Caco-2 (cell line): ENCODE data around the gene SLC3A2. TPM values are rescaled to one million over a fixed set of nuclear protein-coding genes. Genes with fewer than 3 reads are reported as not detected.

ENCODE experiments used
- BruUV-seq: library from RNA; stranded (reverse); fragments of 400-500 nt; replicated peaks from 2 replicates; lab custom pipeline; 2021; lab: Mats Ljungman, UMichigan
- CTCF ChIA-PET: fragments of 300-600 bp; sonication (Branson Sonifier 250); formaldehyde crosslinking; loops from one replicate; lab custom pipeline; 2022; ENCODE audit warnings: antibody characterized with exemption; lab: Charles Lee
- POLR2A ChIA-PET: fragments of 300-600 bp; sonication (Branson Sonifier 250); formaldehyde crosslinking; loops from one replicate; lab custom pipeline; 2022; ENCODE audit warnings: antibody characterized with exemption; lab: Charles Lee
- DNase-seq, 2 experiments: peaks; one replicate each; pipeline versions ENCODE4 v3.0.0 to v3.0.0-alpha.2; 2020 to 2022
- H3K27me3 ChIP-seq: replicated peaks from 2 replicates; pipeline ENCODE4 v1.6.0; 2011; ENCODE audit warnings: low read length; ENCODE audit not compliant: control insufficient read depth, insufficient read depth
- H3K36me3 ChIP-seq: 2 replicates; pipeline ENCODE4 v1.5.1; 2011; ENCODE audit warnings: low read length; ENCODE audit not compliant: control insufficient read depth, insufficient read depth
- H3K4me1 ChIP-seq: fragments of 250-450 bp; sonication (Bioruptor Pico); 2 replicates; pipeline ENCODE4 v1.5.1; 2020; ENCODE audit warnings: mild to moderate bottlenecking
- H3K4me3 ChIP-seq: 2 replicates; pipeline ENCODE4 v1.5.1; 2011; ENCODE audit warnings: low read depth, mild to moderate bottlenecking, control low read depth, low read length
- H3K9me3 ChIP-seq: fragments of 250-450 bp; sonication (Bioruptor Pico); 2 replicates; pipeline ENCODE4 v1.5.1; 2020; ENCODE audit warnings: mild to moderate bottlenecking, moderate library complexity
- H3K27ac Mint-ChIP-seq: one replicate; pipeline ENCODE4 v1.8.0; 2022; ENCODE audit warnings: mixed read lengths; ENCODE audit not compliant: unreplicated experiment
- H3K27me3 Mint-ChIP-seq: one replicate; pipeline ENCODE4 v1.8.0; 2022; ENCODE audit warnings: mixed read lengths; ENCODE audit not compliant: insufficient read depth, unreplicated experiment
- H3K36me3 Mint-ChIP-seq: one replicate; pipeline ENCODE4 v1.8.0; 2022; ENCODE audit warnings: mild to moderate bottlenecking, mixed read lengths; ENCODE audit not compliant: insufficient read depth, unreplicated experiment
- H3K4me1 Mint-ChIP-seq: one replicate; pipeline ENCODE4 v1.8.0; 2022; ENCODE audit warnings: low read depth, mixed read lengths; ENCODE audit not compliant: unreplicated experiment
- H3K4me3 Mint-ChIP-seq: one replicate; pipeline ENCODE4 v1.8.0; 2022; ENCODE audit warnings: mild to moderate bottlenecking, moderate library complexity, mixed read lengths; ENCODE audit not compliant: unreplicated experiment
- H3K9me3 Mint-ChIP-seq: one replicate; pipeline ENCODE4 v1.8.0; 2022; ENCODE audit warnings: mixed read lengths; ENCODE audit not compliant: unreplicated experiment
- CTCF ChIP-seq, 2 experiments: fragments of 200-600 bp in 1 of 2; IDR thresholded peaks; 1 replicate in 1 of 2; 2 replicates in 1 of 2; pipeline versions ENCODE4 v1.5.1 to v1.8.0; 2011 to 2022; ENCODE audit warnings: antibody characterized with exemption in 1 of 2, control low read depth in 1 of 2, inconsistent platforms in 1 of 2, low read depth in 1 of 2, low read length in 1 of 2, mild to moderate bottlenecking in 1 of 2, moderate library complexity in 1 of 2; ENCODE audit not compliant: insufficient read depth in 1 of 2, severe bottlenecking in 1 of 2, unreplicated experiment in 1 of 2
- intact Hi-C: fragments of 100-400 bp; cut with micrococcal nuclease; formaldehyde crosslinking; loops from one replicate; pipeline ENCODE4 v1.10.0; 2022; ENCODE audit not compliant: unreplicated experiment
- total RNA-seq: library from RNA; stranded (reverse); gene quantifications from 2 replicates; pipeline ENCODE4 v1.2.3, GENCODE V29; 2022

Gene SLC3A2
- total RNA-seq, 1 experiment from 2014 or later: 879 TPM

GRCh38 chr11:62888406-62888805 lies 7.7 kb downstream of the SLC3A2 start:
- Histone ChIP-seq H3K4me3 (no peak overlapping the region), H3K9me3 (no peaks in the 10 kb centered on the region), H3K27me3 (no peaks in the 10 kb centered on the region), H3K36me3 (peaks cover 22% of the 10 kb centered on the region), H3K4me1 (peaks cover 82% of the 10 kb centered on the region)
- intact Hi-C loops: no loop called here
- H3K27ac Mint-ChIP-seq: peak overlapping the region; percentile 83
- TF ChIP-seq CTCF (IDR thresholded peaks at IDR 0.05; ENCODE audit: insufficient read depth in 1 of 2, low read depth in 1 of 2, low read length in 1 of 2, severe bottlenecking in 1 of 2, unreplicated experiment in 1 of 2): no peak
- H3K4me1 Mint-ChIP-seq: peaks cover 64% of the 10 kb centered on the region
- H3K9me3 Mint-ChIP-seq: no peaks in the 10 kb centered on the region
- TSS peak; percentile 5 for BruUV-seq
- CTCF ChIA-PET: no interaction called here
- POLR2A ChIA-PET: no interaction called here
- no peak for DNase-seq
- peak overlapping the region; percentile 64 for H3K4me3 Mint-ChIP-seq
- no peaks in the 10 kb centered on the region for H3K27me3 Mint-ChIP-seq
- peaks cover 95% of the 10 kb centered on the region for H3K36me3 Mint-ChIP-seq

- BruUV-seq: no TSS peak
- no peak for TF ChIP-seq CTCF (IDR thresholded peaks at IDR 0.05; ENCODE audit: insufficient read depth in 1 of 2, low read depth in 1 of 2, low read length in 1 of 2, severe bottlenecking in 1 of 2, unreplicated experiment in 1 of 2)
- H3K27ac Mint-ChIP-seq: peak overlapping the region; percentile 83
- DNase-seq: no peak
- H3K27me3 Mint-ChIP-seq: no peaks in the 10 kb centered on the region
- Histone ChIP-seq H3K4me1 (peaks cover 75% of the 10 kb centered on the region), H3K9me3 (no peaks in the 10 kb centered on the region), H3K27me3 (no peaks in the 10 kb centered on the region), H3K36me3 (peaks cover 19% of the 10 kb centered on the region), H3K4me3 (no peak overlapping the region)
- H3K9me3 Mint-ChIP-seq: no peaks in the 10 kb centered on the region
- intact Hi-C loops: loop anchor here (1.0 kb wide), 1 partner anchor 8 kb away; no protein-coding TSS in a partner anchor
- H3K36me3 Mint-ChIP-seq: peaks cover 88% of the 10 kb centered on the region
- peak overlapping the region; percentile 64 for H3K4me3 Mint-ChIP-seq
- H3K4me1 Mint-ChIP-seq: peaks cover 57% of the 10 kb centered on the region
- ChIA-PET CTCF (interaction anchor here (0.9 to 1.9 kb wide), 5 partner anchors 8 to 135 kb away, joined by 3 to 8 read pairs (median 5); partner anchors contain the start of genes SLC3A2 and TMEM179B), POLR2A (interaction anchor here (0.8 to 1.6 kb wide), 10 partner anchors 8 to 162 kb away, joined by 4 to 18 read pairs (median 6); partner anchors contain the start of genes HNRNPUL2, POLR2G, SLC3A2 and STX5)
Observed at GRCh38 chr11:62889126-62889483, 8.4 kb downstream of the SLC3A2 start.

DNA sequence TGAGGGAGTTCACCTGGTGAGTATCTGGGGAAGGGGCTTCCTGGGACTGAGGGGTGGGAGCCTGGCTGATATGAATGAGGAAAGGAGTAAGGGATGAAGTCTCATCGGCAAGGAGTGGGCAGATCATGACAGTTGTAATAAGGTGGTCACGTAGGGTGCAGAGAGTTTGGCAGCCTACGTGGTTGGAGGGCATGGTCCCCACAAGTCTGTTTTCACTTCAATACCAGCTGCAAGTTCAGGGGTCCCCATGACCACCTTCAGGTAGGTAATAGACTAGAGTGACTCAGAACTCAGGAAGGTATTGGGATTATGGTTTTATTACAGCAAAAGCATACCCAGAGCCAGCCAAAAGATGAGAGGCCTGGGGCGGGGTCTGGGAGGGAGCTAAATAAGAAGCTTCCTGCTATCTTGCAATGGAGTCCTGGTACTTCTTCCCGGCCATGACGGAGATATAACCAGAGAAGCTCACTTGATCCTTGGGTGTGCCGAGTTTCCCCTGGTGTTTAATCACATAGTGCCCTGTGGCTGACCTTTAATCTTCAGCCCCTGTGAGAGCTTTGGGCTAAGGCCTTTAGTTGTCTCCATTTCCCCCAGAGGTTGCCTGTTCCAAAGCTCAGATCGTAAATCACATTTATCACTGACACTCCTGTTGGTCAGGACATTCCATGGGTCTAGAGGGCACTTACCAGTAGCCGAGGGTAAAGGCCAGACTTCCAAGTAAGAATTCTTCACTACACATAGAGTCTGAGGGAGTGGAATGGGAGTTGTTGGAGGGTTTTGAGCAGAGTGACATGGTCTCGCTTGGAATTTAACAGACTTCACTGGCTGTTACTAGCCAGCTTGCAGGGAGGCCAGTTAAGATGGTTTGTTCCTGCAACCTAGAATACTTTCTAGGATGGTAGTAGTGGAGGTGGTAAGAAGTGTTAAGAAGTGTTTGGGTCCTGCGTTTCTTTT lies 9.1 kb downstream of the SLC3A2 start:
- peaks cover 59% of the 10 kb centered on the region for H3K4me1 Mint-ChIP-seq
- ChIA-PET POLR2A (interaction anchor here (0.6 to 1.6 kb wide), 15 partner anchors 8 to 1092 kb away, joined by 3 to 18 read pairs (median 5); partner anchors contain the start of genes HNRNPUL2, POLR2G, SLC3A2 and STX5), CTCF (interaction anchor here (0.6 to 1.9 kb wide), 7 partner anchors 9 to 254 kb away, joined by 3 to 8 read pairs (median 5); partner anchors contain the start of genes SLC3A2 and TMEM179B)
- H3K27me3 Mint-ChIP-seq: no peaks in the 10 kb centered on the region
- no peak for TF ChIP-seq CTCF (IDR thresholded peaks at IDR 0.05; ENCODE audit: insufficient read depth in 1 of 2, low read depth in 1 of 2, low read length in 1 of 2, severe bottlenecking in 1 of 2, unreplicated experiment in 1 of 2)
- H3K36me3 Mint-ChIP-seq: peaks cover 81% of the 10 kb centered on the region
- intact Hi-C loops: loop anchor here (1.0 kb wide), 1 partner anchor 8 kb away; no protein-coding TSS in a partner anchor
- peaks cover 17% of the 10 kb centered on the region for H3K36me3 ChIP-seq
- DNase-seq: peak; percentile 90 to 97
- BruUV-seq: no TSS peak
- peak overlapping the region; percentile 64 for H3K4me3 Mint-ChIP-seq
- H3K9me3 Mint-ChIP-seq: no peaks in the 10 kb centered on the region
- H3K9me3 ChIP-seq: no peaks in the 10 kb centered on the region
- H3K4me1 ChIP-seq: peaks cover 70% of the 10 kb centered on the region
- no peaks in the 10 kb centered on the region for H3K27me3 ChIP-seq
- peak overlapping the region; percentile 83 for H3K27ac Mint-ChIP-seq
- no peak overlapping the region for H3K4me3 ChIP-seq
